K562 (cell line): Measurements from ENCODE around the gene RIIAD1.

ENCODE experiments used
- ELF4 ChIP-seq: fragments of 450-650 bp; formaldehyde crosslinking; IDR thresholded peaks from 2 replicates; pipeline ENCODE4 v1.4.0; 2022; ENCODE audit warnings: missing genetic modification characterization
- PRMT5 ChIP-seq: sonication (generic); formaldehyde crosslinking; IDR thresholded peaks from 2 replicates; pipeline ENCODE4 v1.5.0; 2020; ENCODE audit warnings: missing genetic modification reagents
- SETDB1 ChIP-seq: IDR thresholded peaks from one replicate; pipeline ENCODE4 v1.6.1; 2012; ENCODE audit warnings: low read length, control low read depth, inconsistent platforms
- STAT6 ChIP-seq: sonication (generic); formaldehyde crosslinking; IDR thresholded peaks from 2 replicates; pipeline ENCODE4 v1.8.1; 2023; ENCODE audit warnings: mild to moderate bottlenecking, missing genetic modification reagents
- TAF1 ChIP-seq: IDR thresholded peaks from 2 replicates; pipeline ENCODE4 v1.6.1; 2011; ENCODE audit warnings: mild to moderate bottlenecking, low read length, moderate library complexity; ENCODE audit not compliant: insufficient read depth, control insufficient read depth, severe bottlenecking; ENCODE audit errors: extremely low read depth
- ZNF561 ChIP-seq: fragments of 450-650 bp; formaldehyde crosslinking; conservative IDR thresholded peaks from 2 replicates; pipeline ENCODE4 v1.4.0; 2020; ENCODE audit warnings: mild to moderate bottlenecking, moderate library complexity

- TF ChIP-seq PRMT5 (CRISPR knock-in tag) (no peak), ELF4 (no peak), ZNF561 (CRISPR knock-in tag) (no peak), TAF1 (no peak), SETDB1 (no peak), STAT6 (CRISPR knock-in tag) (no peak)
Observed at GRCh38 chr1:151684128-151684527, 37.2 kb upstream of the RIIAD1 start.
